IPS-15b (cell line): ENCODE measurements around the gene DYNC2H1.

ENCODE experiments used
- H3K27me3 ChIP-seq: one replicate; pipeline ENCODE4 v1.6.1; 2013; ENCODE audit warnings: low read length; ENCODE audit not compliant: control insufficient read depth, insufficient read depth
- H3K36me3 ChIP-seq: one replicate; pipeline ENCODE4 v1.6.1; 2013; ENCODE audit warnings: low read length; ENCODE audit not compliant: control insufficient read depth, insufficient read depth
- H3K4me1 ChIP-seq: one replicate; pipeline ENCODE4 v1.6.1; 2013; ENCODE audit warnings: mild to moderate bottlenecking, low read length; ENCODE audit not compliant: control insufficient read depth, insufficient read depth
- H3K4me3 ChIP-seq: one replicate; pipeline ENCODE4 v1.5.1; 2013; ENCODE audit warnings: low read depth, low read length
- H3K9ac ChIP-seq: one replicate; pipeline ENCODE4 v1.6.1; 2013; ENCODE audit warnings: low read depth, mild to moderate bottlenecking, low read length
- H3K9me3 ChIP-seq: one replicate; pipeline ENCODE4 v1.6.1; 2013; ENCODE audit warnings: mild to moderate bottlenecking, low read length; ENCODE audit not compliant: control insufficient read depth, insufficient read depth

The DYNC2H1 gene

GRCh38 chr11:103220133-103220532, 110.9 kb downstream of the DYNC2H1 start:
- Histone ChIP-seq H3K36me3 (no peaks in the 10 kb centered on the region), H3K4me1 (no peaks in the 10 kb centered on the region), H3K9ac (no peak overlapping the region), H3K4me3 (no peak overlapping the region), H3K27me3 (no peaks in the 10 kb centered on the region), H3K9me3 (no peaks in the 10 kb centered on the region)

- H3K27me3 ChIP-seq: no peaks in the 10 kb centered on the region
- no peaks in the 10 kb centered on the region for H3K4me1 ChIP-seq
- no peak overlapping the region for H3K9ac ChIP-seq
- H3K4me3 ChIP-seq: no peak overlapping the region
- H3K36me3 ChIP-seq: no peaks in the 10 kb centered on the region
- no peaks in the 10 kb centered on the region for H3K9me3 ChIP-seq
Measured at GRCh38 chr11:103222806-103223205, 113.6 kb downstream of the DYNC2H1 start.

- Histone ChIP-seq H3K27me3 (no peaks in the 10 kb centered on the region), H3K4me3 (no peak overlapping the region), H3K9ac (no peak overlapping the region), H3K4me1 (no peaks in the 10 kb centered on the region), H3K36me3 (peaks cover 2% of the 10 kb centered on the region), H3K9me3 (no peaks in the 10 kb centered on the region)
Measured at GRCh38 chr11:103228807-103229206, 119.6 kb downstream of the DYNC2H1 start.

GRCh38 chr11:103234974-103235373, 125.7 kb downstream of the DYNC2H1 start:
- Histone ChIP-seq H3K9ac (no peak overlapping the region), H3K9me3 (no peaks in the 10 kb centered on the region), H3K36me3 (no peaks in the 10 kb centered on the region), H3K4me3 (no peak overlapping the region), H3K4me1 (peaks cover 4% of the 10 kb centered on the region), H3K27me3 (no peaks in the 10 kb centered on the region)

GRCh38 chr11:103241574-103241973, 132.3 kb downstream of the DYNC2H1 start:
- H3K36me3 ChIP-seq: no peaks in the 10 kb centered on the region
- H3K4me1 ChIP-seq: no peaks in the 10 kb centered on the region
- H3K9ac ChIP-seq: no peak overlapping the region
- no peak overlapping the region for H3K4me3 ChIP-seq
- no peaks in the 10 kb centered on the region for H3K9me3 ChIP-seq
- no peaks in the 10 kb centered on the region for H3K27me3 ChIP-seq

GRCh38 chr11:103254123-103254522, 144.9 kb downstream of the DYNC2H1 start:
- no peaks in the 10 kb centered on the region for H3K4me1 ChIP-seq
- H3K9me3 ChIP-seq: no peaks in the 10 kb centered on the region
- H3K36me3 ChIP-seq: no peaks in the 10 kb centered on the region
- H3K4me3 ChIP-seq: no peak overlapping the region
- no peaks in the 10 kb centered on the region for H3K27me3 ChIP-seq
- H3K9ac ChIP-seq: no peak overlapping the region

- no peaks in the 10 kb centered on the region for H3K27me3 ChIP-seq
- H3K36me3 ChIP-seq: no peaks in the 10 kb centered on the region
- no peaks in the 10 kb centered on the region for H3K9me3 ChIP-seq
- no peak overlapping the region for H3K4me3 ChIP-seq
- H3K9ac ChIP-seq: no peak overlapping the region
- H3K4me1 ChIP-seq: no peaks in the 10 kb centered on the region
Measured at GRCh38 chr11:103257360-103257759, 148.1 kb downstream of the DYNC2H1 start.

GRCh38 chr11:103266167-103266831, 157.1 kb downstream of the DYNC2H1 start:
- Histone ChIP-seq H3K9ac (no peak overlapping the region), H3K4me1 (no peaks in the 10 kb centered on the region), H3K9me3 (no peaks in the 10 kb centered on the region), H3K36me3 (no peaks in the 10 kb centered on the region), H3K27me3 (no peaks in the 10 kb centered on the region), H3K4me3 (no peak overlapping the region)

- Histone ChIP-seq H3K36me3 (no peaks in the 10 kb centered on the region), H3K4me1 (no peaks in the 10 kb centered on the region), H3K9me3 (no peaks in the 10 kb centered on the region), H3K4me3 (no peak overlapping the region), H3K27me3 (no peaks in the 10 kb centered on the region), H3K9ac (no peak overlapping the region)
Measured at GRCh38 chr11:103272876-103273275, 163.7 kb downstream of the DYNC2H1 start.

GRCh38 chr11:103274025-103274424, 164.8 kb downstream of the DYNC2H1 start:
- Histone ChIP-seq H3K4me3 (no peak overlapping the region), H3K9ac (no peak overlapping the region), H3K27me3 (no peaks in the 10 kb centered on the region), H3K4me1 (no peaks in the 10 kb centered on the region), H3K9me3 (no peaks in the 10 kb centered on the region), H3K36me3 (no peaks in the 10 kb centered on the region)

GRCh38 chr11:103279821-103280220, 170.6 kb downstream of the DYNC2H1 start:
- Histone ChIP-seq H3K4me3 (no peak overlapping the region), H3K9me3 (no peaks in the 10 kb centered on the region), H3K9ac (no peak overlapping the region), H3K4me1 (no peaks in the 10 kb centered on the region), H3K27me3 (no peaks in the 10 kb centered on the region), H3K36me3 (no peaks in the 10 kb centered on the region)

- Histone ChIP-seq H3K27me3 (no peaks in the 10 kb centered on the region), H3K4me1 (peaks cover 2% of the 10 kb centered on the region), H3K9me3 (no peaks in the 10 kb centered on the region), H3K36me3 (no peaks in the 10 kb centered on the region), H3K9ac (no peak overlapping the region), H3K4me3 (no peak overlapping the region)
Measured at GRCh38 chr11:103281301-103281700, 172.1 kb downstream of the DYNC2H1 start.
